ENCODE results near the gene PTBP1. TPM values are rescaled to one million over a fixed set of nuclear protein-coding genes. Genes with fewer than 3 reads are reported as not detected.

The PTBP1 gene
- total RNA-seq, 1 experiment from 2014 or later = 712 TPM

DNA sequence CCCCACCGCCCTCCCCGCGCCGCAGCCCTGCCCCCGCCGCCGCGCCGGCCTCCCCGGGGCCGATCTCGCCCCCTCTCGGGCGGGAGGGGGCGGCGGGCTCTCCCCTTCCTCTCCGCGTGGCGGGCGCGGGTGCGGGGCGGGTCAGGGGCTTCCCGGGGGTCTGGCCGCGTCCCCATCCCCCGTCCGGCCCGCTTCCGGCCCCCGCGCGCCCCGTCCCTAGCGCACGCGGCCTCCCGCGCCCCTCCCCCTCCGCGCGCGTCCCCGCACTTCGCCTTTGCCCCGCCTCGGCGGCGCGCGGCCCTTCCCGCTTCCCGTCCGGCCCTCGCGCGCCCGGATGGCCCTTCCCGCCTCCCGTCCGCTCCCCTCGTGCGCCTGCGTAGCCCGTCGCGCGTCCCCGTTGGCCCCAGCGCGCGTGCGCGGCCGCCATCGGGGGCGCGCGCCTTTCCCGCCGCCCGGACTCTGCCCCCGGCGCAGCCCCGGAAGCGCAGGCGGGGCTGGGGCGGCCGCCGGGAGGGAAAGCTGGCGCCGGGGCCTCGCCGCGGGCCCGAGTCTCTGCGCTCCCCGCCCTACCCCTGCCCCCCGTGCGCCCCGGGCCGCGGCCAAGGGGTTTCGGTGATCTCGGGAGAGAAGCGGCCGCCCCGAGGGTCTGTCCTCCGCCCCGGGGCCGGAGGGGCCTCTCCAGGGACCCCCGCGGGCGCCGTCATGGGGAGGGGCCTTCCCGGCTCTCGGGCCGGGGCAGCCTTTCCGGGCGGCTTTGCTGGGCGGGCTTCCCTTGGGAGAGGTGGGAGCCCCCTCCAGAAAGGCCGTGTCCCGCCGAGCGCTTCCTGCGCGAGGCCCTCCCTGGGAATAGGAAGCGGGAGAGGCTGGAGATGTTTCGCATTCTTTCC, 519 bp downstream of the PTBP1 start:
- peak; percentile 75 for DNase-seq
- no peak overlapping the region for H2BK15ac ChIP-seq (ENCODE audit: low read depth, low read length)
- H3K14ac ChIP-seq (ENCODE audit: insufficient read depth, low read length) = peak overlapping the region; percentile 77
- Mint-ChIP-seq H3K36me3 (ENCODE audit: insufficient read depth in 1 of 3, low read depth in 3 of 3) (peaks cover 28 to 41% (median 40%) of the 10 kb centered on the region in 3 experiments; a peak in 6 of 7 replicates), H3K4me1 (peaks cover 25 to 36% of the 10 kb centered on the region in 2 experiments), H3K4me3 (peak overlapping the region; percentile 91 to 93), H3K27me3 (ENCODE audit: low read depth) (no peaks in the 10 kb centered on the region), H3K9me3 (no peaks in the 10 kb centered on the region; a peak in 1 of 5 replicates), H3K27ac (peak overlapping the region; percentile 94 to 98 (median 95); a peak in 6 of 7 replicates)
- peaks cover 3% of the 10 kb centered on the region for H3K79me1 ChIP-seq (ENCODE audit: insufficient read depth, low read depth, low read length, poor library complexity, severe bottlenecking)
- H2AFZ ChIP-seq (ENCODE audit: low read length) = no peak overlapping the region
- no peak overlapping the region for H4K5ac ChIP-seq (ENCODE audit: insufficient read length, low read depth, low read length)
- no peaks in the 10 kb centered on the region for H3K9me3 ChIP-seq (ENCODE audit: control insufficient read depth, low read depth, low read length)
- H3K4ac ChIP-seq (ENCODE audit: low read depth, low read length) = no peak overlapping the region
- H3K4me1 ChIP-seq (ENCODE audit: insufficient read depth, low read length) = no peaks in the 10 kb centered on the region; the same call in 1 of the 2 replicates
- H2BK5ac ChIP-seq (ENCODE audit: insufficient read length, low read length) = no peak overlapping the region
- H3K56ac ChIP-seq (ENCODE audit: insufficient read length, low read depth, low read length) = no peak overlapping the region
- no peak overlapping the region for H4K91ac ChIP-seq (ENCODE audit: insufficient read length, low read depth, low read length)
- peaks cover 4% of the 10 kb centered on the region for H4K20me1 ChIP-seq (ENCODE audit: control insufficient read depth, insufficient read depth, insufficient read length)
- no peak overlapping the region for H2AK5ac ChIP-seq (ENCODE audit: insufficient read length, low read length)
- peaks cover 9% of the 10 kb centered on the region for H3K23me2 ChIP-seq (ENCODE audit: insufficient read length, low read depth, low read length, poor library complexity, severe bottlenecking)
- H4K8ac ChIP-seq (replicated peaks; ENCODE audit: insufficient read length, low read depth, low read length) = no peak overlapping the region
- peak overlapping the region; percentile 89 for H3K4me2 ChIP-seq (ENCODE audit: insufficient read depth, insufficient read length, low read length)
- H3K18ac ChIP-seq (ENCODE audit: insufficient read length, low read depth, low read length) = peak overlapping the region; percentile 31
- H2BK20ac ChIP-seq (ENCODE audit: low read depth, low read length, poor library complexity, severe bottlenecking) = no peak overlapping the region
- H3K79me2 ChIP-seq (ENCODE audit: insufficient read depth, low read length) = peaks cover 46% of the 10 kb centered on the region
- no peak overlapping the region for H3K27ac ChIP-seq (ENCODE audit: insufficient read length, low read depth, low read length)
- H2BK120ac ChIP-seq (ENCODE audit: low read depth, low read length, poor library complexity, severe bottlenecking) = no peak overlapping the region
- WGBS (ENCODE audit: extremely low coverage, insufficient read length, low lambda C conversion rate) = no CpG with 5 or more reads among the region's 129 CpGs
- no peak overlapping the region for H3T11ph ChIP-seq (ENCODE audit: low read length)
- H2BK12ac ChIP-seq (ENCODE audit: insufficient read length, low read depth, low read length) = no peak overlapping the region
- H3K23ac ChIP-seq (ENCODE audit: insufficient read length, low read depth, low read length) = no peak overlapping the region
- H3K27me3 ChIP-seq (ENCODE audit: insufficient read depth, low read length) = no peaks in the 10 kb centered on the region
- TF ChIP-seq, protein P1, sequence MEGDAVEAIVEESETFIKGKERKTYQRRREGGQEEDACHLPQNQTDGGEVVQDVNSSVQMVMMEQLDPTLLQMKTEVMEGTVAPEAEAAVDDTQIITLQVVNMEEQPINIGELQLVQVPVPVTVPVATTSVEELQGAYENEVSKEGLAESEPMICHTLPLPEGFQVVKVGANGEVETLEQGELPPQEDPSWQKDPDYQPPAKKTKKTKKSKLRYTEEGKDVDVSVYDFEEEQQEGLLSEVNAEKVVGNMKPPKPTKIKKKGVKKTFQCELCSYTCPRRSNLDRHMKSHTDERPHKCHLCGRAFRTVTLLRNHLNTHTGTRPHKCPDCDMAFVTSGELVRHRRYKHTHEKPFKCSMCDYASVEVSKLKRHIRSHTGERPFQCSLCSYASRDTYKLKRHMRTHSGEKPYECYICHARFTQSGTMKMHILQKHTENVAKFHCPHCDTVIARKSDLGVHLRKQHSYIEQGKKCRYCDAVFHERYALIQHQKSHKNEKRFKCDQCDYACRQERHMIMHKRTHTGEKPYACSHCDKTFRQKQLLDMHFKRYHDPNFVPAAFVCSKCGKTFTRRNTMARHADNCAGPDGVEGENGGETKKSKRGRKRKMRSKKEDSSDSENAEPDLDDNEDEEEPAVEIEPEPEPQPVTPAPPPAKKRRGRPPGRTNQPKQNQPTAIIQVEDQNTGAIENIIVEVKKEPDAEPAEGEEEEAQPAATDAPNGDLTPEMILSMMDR (conservative IDR thresholded peaks at IDR 0.05) = no peak
- H3K9ac ChIP-seq (ENCODE audit: extremely low read depth, insufficient read length, low read length) = peak overlapping the region; percentile 95

All from H9 (cell line).